ENCODE data around the gene LITAF.
A peak's percentile ranks its signal among the peaks of the same experiment; 100 is the strongest.

LITAF gene

DNA sequence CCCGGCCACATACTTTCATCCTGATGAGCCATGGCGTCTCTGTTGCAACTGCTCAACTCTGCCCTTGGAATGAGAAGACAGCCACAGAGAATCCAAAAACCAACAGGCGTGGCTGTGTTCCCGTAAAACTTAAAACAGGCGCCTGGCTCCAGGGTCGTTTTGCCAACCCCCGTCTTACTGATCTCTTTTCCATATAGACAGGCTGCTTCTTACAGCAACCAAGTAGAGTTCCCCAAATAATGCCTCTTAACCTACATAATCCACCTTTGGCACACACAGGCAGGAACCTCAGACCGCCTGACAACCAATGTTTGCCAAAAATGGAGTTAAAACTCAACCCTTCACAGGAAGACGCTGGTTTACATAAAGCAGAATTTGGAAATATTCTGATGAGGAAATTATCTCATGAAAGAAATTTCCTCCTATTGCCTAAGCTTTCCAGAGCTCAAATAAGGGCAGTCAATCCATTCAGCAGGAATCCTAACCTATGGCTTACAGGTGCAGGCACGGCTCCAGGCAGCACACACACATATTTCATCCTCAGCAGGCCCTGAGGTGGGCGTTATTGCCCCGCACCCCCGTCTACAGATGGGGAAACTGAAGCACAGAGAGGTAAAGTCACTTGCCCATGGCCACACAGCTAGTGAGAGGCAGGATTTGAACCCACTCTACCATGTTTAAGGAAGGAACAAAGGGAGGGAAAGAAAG, 35.8 kb downstream of the LITAF start:
- Histone ChIP-seq H3K4me3 (ENCODE audit: low read length in 2 of 2) (no peak overlapping the region), H3K27ac (ENCODE audit: low read length) (no peak overlapping the region), H3K27me3 (ENCODE audit: control insufficient read depth in 1 of 2, insufficient read depth in 2 of 2, low read length in 2 of 2) (no peaks in the 10 kb centered on the region), H3K4me1 (ENCODE audit: control insufficient read depth, insufficient read depth, low read length) (no peaks in the 10 kb centered on the region), H3K9me3 (ENCODE audit: control insufficient read depth in 2 of 2, low read length in 2 of 2) (peaks cover 0 to 2% of the 10 kb centered on the region in 2 donors), H3K9ac (ENCODE audit: low read length in 2 of 2) (no peak overlapping the region), H3K36me3 (ENCODE audit: control insufficient read depth in 2 of 2, insufficient read depth in 2 of 2, low read length in 2 of 2) (peaks cover 17 to 19% of the 10 kb centered on the region in 2 donors)

DNA sequence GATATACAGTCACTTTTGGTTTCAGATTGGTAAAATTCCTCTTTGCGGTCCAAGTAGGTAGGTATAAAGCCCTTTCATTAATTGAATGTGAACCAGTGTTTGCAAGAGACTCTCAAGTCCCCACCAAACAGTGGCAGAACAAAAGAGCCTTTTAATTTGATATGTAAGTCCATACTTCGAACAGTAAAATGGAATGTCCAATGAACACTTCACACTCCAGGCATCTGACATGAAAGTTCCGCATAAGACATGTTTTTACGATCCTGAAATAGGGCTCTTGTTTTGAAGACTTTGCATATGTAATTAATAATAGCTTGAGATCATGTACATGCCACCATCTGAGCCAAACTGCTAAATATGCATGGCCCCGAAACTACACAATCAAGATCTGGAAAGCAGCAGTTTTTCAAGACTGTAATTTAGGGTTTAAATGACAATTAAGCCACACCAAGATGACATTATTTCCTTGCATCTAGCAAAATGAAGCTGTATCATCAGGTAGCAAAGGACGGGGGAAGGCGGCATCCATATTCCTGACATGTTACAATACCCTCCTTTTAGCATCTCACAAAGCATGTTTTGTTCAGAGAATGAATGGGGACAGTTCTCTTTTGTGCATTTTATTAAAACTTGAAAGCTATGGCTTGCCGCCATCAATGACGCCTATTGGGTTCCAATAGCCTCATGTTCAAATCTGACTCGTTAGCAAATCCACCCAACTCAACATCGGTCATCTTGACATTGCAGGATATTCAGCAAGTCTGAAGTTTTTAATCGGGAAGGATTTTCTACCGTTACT, 39.4 kb downstream of the LITAF start:
- H3K9me3 ChIP-seq (ENCODE audit: control insufficient read depth in 2 of 2, low read length in 2 of 2): no peaks in the 10 kb centered on the region
- no peak overlapping the region for H3K9ac ChIP-seq (ENCODE audit: low read length in 2 of 2)
- H3K36me3 ChIP-seq (ENCODE audit: control insufficient read depth in 2 of 2, insufficient read depth in 2 of 2, low read length in 2 of 2): peaks cover 5 to 14% of the 10 kb centered on the region in 2 donors
- no peak overlapping the region for H3K4me3 ChIP-seq (ENCODE audit: low read length in 2 of 2)
- no peaks in the 10 kb centered on the region for H3K27me3 ChIP-seq (ENCODE audit: control insufficient read depth in 1 of 2, insufficient read depth in 2 of 2, low read length in 2 of 2)
- no peaks in the 10 kb centered on the region for H3K4me1 ChIP-seq (ENCODE audit: control insufficient read depth, insufficient read depth, low read length)
- H3K27ac ChIP-seq (ENCODE audit: low read length): peak overlapping the region; percentile 56

DNA sequence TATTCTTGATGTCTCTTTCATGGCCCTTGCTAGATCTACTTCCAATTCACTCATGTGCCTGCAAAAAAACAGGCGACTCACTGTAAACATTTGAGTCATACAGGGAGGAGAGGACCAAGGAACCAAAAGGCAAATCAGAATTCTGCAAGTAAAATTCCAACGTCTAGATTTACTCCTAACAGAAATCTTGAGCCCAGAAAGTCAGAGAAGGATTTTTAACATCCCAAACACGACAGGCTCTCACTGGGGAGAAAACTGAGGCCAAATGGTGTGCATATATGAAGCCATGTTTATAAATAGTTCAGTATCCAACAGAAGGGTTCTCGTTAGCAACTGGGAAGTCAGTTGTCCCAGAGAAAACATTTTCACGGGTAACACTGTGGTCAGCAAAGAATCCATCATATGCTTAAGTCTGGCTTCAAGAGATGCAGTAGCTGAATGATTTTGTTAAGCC, 40.1 kb downstream of the LITAF start:
- Histone ChIP-seq H3K27ac (ENCODE audit: low read length) (peak overlapping the region; percentile 56), H3K27me3 (ENCODE audit: control insufficient read depth in 1 of 2, insufficient read depth in 2 of 2, low read length in 2 of 2) (no peaks in the 10 kb centered on the region), H3K9me3 (ENCODE audit: control insufficient read depth in 2 of 2, low read length in 2 of 2) (no peaks in the 10 kb centered on the region), H3K4me1 (ENCODE audit: control insufficient read depth, insufficient read depth, low read length) (no peaks in the 10 kb centered on the region), H3K4me3 (ENCODE audit: low read length in 2 of 2) (no peak overlapping the region), H3K9ac (ENCODE audit: low read length in 2 of 2) (peak overlapping the region in 1 of 2 donors; percentile 37), H3K36me3 (ENCODE audit: control insufficient read depth in 2 of 2, insufficient read depth in 2 of 2, low read length in 2 of 2) (peaks cover 5 to 13% of the 10 kb centered on the region in 2 donors)

DNA sequence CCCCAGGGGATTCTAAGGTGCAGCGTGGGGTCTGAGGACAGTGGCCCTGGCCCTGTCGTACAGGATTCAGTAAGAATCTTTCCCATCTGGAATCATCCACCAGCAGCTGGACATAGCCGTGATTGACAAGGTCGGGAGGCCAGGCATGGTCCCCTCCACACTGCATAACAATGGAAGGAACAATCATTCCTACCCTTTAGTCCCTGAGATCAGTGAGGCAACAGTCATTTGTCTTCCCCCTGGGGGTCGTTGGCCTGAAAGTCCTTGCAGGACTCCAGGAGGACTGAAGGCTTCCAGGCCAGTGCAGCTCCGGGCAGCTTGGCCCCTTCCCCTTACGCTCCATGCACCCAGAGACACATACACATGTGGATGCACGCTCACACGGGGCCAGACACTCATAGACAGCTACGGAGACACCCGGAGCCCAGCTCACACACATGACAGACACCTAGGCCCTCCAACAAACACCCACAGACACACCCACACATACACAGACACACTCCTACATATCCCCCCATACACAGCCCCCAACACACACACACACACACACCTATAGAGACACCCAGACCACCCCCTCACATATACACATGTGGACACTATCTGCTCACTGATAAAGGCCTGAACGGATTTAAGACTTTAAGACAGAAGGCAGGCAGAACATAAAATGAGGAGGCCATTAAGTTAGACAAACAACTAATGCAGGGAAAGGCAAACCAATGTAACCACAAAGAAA, 42.9 kb downstream of the LITAF start:
- Histone ChIP-seq H3K4me3 (ENCODE audit: low read length in 2 of 2) (no peak overlapping the region), H3K27ac (ENCODE audit: low read length) (no peak overlapping the region), H3K27me3 (ENCODE audit: control insufficient read depth in 1 of 2, insufficient read depth in 2 of 2, low read length in 2 of 2) (no peaks in the 10 kb centered on the region), H3K36me3 (ENCODE audit: control insufficient read depth in 2 of 2, insufficient read depth in 2 of 2, low read length in 2 of 2) (peaks cover 0 to 2% of the 10 kb centered on the region in 2 donors), H3K4me1 (ENCODE audit: control insufficient read depth, insufficient read depth, low read length) (no peaks in the 10 kb centered on the region), H3K9ac (ENCODE audit: low read length in 2 of 2) (no peak overlapping the region), H3K9me3 (ENCODE audit: control insufficient read depth in 2 of 2, low read length in 2 of 2) (no peaks in the 10 kb centered on the region)

DNA sequence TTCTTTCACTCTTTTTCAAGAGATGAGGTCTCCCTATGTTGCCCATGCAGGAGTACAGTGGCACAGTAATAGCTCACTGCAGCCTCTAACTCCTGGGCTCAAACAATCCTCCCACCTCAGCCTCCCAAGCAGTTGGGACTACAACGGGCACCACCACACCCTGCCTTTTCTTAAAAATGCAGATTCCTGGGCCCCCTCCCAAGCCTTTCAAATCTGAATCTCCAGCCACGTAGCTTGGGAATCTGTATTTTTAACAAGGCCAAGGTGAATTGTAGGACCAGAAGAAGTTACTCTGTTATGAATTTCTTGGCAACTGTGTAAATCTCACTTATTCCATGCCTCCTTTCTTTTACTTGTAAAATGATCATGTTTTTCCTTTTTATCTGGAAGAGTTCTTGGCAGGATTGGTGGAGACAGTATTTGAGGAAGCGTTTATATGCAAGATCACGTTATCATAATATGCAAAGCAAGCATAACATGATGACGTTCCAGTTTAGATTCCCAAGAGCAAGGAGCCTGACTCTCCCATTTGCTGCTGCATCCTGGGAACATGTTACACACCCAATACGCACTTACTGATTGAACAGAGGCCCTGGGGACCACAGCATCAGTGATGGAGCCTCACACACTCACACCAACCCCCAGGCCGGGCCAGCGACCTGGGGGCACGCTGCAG, 44.5 kb downstream of the LITAF start:
- Histone ChIP-seq H3K27me3 (ENCODE audit: control insufficient read depth in 1 of 2, insufficient read depth in 2 of 2, low read length in 2 of 2) (no peaks in the 10 kb centered on the region), H3K36me3 (ENCODE audit: control insufficient read depth in 2 of 2, insufficient read depth in 2 of 2, low read length in 2 of 2) (no peaks in the 10 kb centered on the region), H3K9ac (ENCODE audit: low read length in 2 of 2) (no peak overlapping the region), H3K9me3 (ENCODE audit: control insufficient read depth in 2 of 2, low read length in 2 of 2) (no peaks in the 10 kb centered on the region), H3K4me1 (ENCODE audit: control insufficient read depth, insufficient read depth, low read length) (no peaks in the 10 kb centered on the region), H3K27ac (ENCODE audit: low read length) (no peak overlapping the region), H3K4me3 (ENCODE audit: low read length in 2 of 2) (no peak overlapping the region)

- Histone ChIP-seq H3K9ac (ENCODE audit: low read length in 2 of 2) (no peak overlapping the region), H3K27ac (ENCODE audit: low read length) (no peak overlapping the region)
These were observed 47.1 kb downstream of the LITAF start for GRCh38 chr16:11539641-11540050.

GRCh38 chr16:11538880-11539279, 47.8 kb downstream of the LITAF start:
- H3K36me3 ChIP-seq (ENCODE audit: control insufficient read depth in 2 of 2, insufficient read depth in 2 of 2, low read length in 2 of 2): no peaks in the 10 kb centered on the region
- no peaks in the 10 kb centered on the region for H3K4me1 ChIP-seq (ENCODE audit: control insufficient read depth, insufficient read depth, low read length)
- H3K9ac ChIP-seq (ENCODE audit: low read length in 2 of 2): no peak overlapping the region
- H3K27ac ChIP-seq (ENCODE audit: low read length): no peak overlapping the region
- no peaks in the 10 kb centered on the region for H3K9me3 ChIP-seq (ENCODE audit: control insufficient read depth in 2 of 2, low read length in 2 of 2)
- H3K4me3 ChIP-seq (ENCODE audit: low read length in 2 of 2): no peak overlapping the region
- no peaks in the 10 kb centered on the region for H3K27me3 ChIP-seq (ENCODE audit: control insufficient read depth in 1 of 2, insufficient read depth in 2 of 2, low read length in 2 of 2)

More at GRCh38 chr16:11539641-11540050, 47.1 kb downstream of the LITAF start:
- Histone ChIP-seq H3K36me3 (ENCODE audit: control insufficient read depth in 2 of 2, insufficient read depth in 2 of 2, low read length in 2 of 2) (no peaks in the 10 kb centered on the region), H3K4me1 (ENCODE audit: control insufficient read depth, insufficient read depth, low read length) (no peaks in the 10 kb centered on the region), H3K9me3 (ENCODE audit: control insufficient read depth in 2 of 2, low read length in 2 of 2) (no peaks in the 10 kb centered on the region), H3K4me3 (ENCODE audit: low read length in 2 of 2) (no peak overlapping the region), H3K27me3 (ENCODE audit: control insufficient read depth in 1 of 2, insufficient read depth in 2 of 2, low read length in 2 of 2) (no peaks in the 10 kb centered on the region)

DNA sequence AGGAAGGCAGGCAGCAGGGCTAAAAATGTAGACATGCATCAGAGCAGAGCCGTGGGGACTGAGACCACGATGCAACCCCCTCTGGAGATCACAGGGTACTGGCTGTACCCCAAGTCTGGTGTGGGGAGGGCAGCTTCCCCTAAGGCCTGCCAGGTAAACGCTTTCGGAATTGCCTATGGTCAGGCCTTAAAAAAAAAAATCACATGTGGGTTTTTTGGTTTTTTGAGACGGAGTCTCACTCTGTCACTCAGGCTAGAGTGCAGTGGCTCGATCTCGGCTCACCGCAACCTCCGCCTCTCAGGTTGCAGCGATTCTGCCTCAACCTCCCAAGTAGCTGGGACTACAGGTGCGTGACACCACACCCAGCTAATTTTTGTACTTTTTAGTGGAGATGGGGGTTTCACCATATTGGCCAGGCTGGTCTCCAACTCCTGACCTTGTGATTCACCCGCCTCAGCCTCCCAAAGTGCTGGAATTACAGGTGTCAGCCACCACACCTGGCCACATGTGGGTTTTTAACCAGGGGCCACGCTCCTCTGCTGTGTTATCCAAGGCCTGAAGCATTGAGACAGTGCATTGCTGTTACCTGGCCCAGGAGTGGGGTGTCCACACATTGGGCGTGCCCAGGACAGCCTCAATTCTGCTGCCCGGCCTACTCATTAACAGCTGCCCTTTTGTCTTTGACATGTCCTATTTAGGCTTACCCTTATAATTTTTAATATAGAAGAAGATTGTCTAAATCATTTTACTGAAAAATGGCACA, 50.4 kb downstream of the LITAF start:
- no peaks in the 10 kb centered on the region for H3K4me1 ChIP-seq (ENCODE audit: control insufficient read depth, insufficient read depth, low read length)
- no peak overlapping the region for H3K27ac ChIP-seq (ENCODE audit: low read length)
- H3K9ac ChIP-seq (ENCODE audit: low read length in 2 of 2): no peak overlapping the region
- H3K9me3 ChIP-seq (ENCODE audit: control insufficient read depth in 2 of 2, low read length in 2 of 2): no peaks in the 10 kb centered on the region
- no peak overlapping the region for H3K4me3 ChIP-seq (ENCODE audit: low read length in 2 of 2)
- H3K36me3 ChIP-seq (ENCODE audit: control insufficient read depth in 2 of 2, insufficient read depth in 2 of 2, low read length in 2 of 2): no peaks in the 10 kb centered on the region
- H3K27me3 ChIP-seq (ENCODE audit: control insufficient read depth in 1 of 2, insufficient read depth in 2 of 2, low read length in 2 of 2): no peaks in the 10 kb centered on the region

- no peaks in the 10 kb centered on the region for H3K9me3 ChIP-seq (ENCODE audit: control insufficient read depth in 2 of 2, low read length in 2 of 2)
- no peaks in the 10 kb centered on the region for H3K4me1 ChIP-seq (ENCODE audit: control insufficient read depth, insufficient read depth, low read length)
- H3K4me3 ChIP-seq (ENCODE audit: low read length in 2 of 2): no peak overlapping the region
- H3K9ac ChIP-seq (ENCODE audit: low read length in 2 of 2): no peak overlapping the region
- no peaks in the 10 kb centered on the region for H3K36me3 ChIP-seq (ENCODE audit: control insufficient read depth in 2 of 2, insufficient read depth in 2 of 2, low read length in 2 of 2)
- H3K27ac ChIP-seq (ENCODE audit: low read length): no peak overlapping the region
- no peaks in the 10 kb centered on the region for H3K27me3 ChIP-seq (ENCODE audit: control insufficient read depth in 1 of 2, insufficient read depth in 2 of 2, low read length in 2 of 2)
These were observed 51.2 kb downstream of the LITAF start for GRCh38 chr16:11535494-11535893.

GRCh38 chr16:11534262-11534661, 52.5 kb downstream of the LITAF start:
- Histone ChIP-seq H3K27me3 (ENCODE audit: control insufficient read depth in 1 of 2, insufficient read depth in 2 of 2, low read length in 2 of 2) (no peaks in the 10 kb centered on the region), H3K9me3 (ENCODE audit: control insufficient read depth in 2 of 2, low read length in 2 of 2) (no peaks in the 10 kb centered on the region), H3K27ac (ENCODE audit: low read length) (no peak overlapping the region), H3K4me1 (ENCODE audit: control insufficient read depth, insufficient read depth, low read length) (no peaks in the 10 kb centered on the region), H3K36me3 (ENCODE audit: control insufficient read depth in 2 of 2, insufficient read depth in 2 of 2, low read length in 2 of 2) (no peaks in the 10 kb centered on the region), H3K9ac (ENCODE audit: low read length in 2 of 2) (no peak overlapping the region), H3K4me3 (ENCODE audit: low read length in 2 of 2) (no peak overlapping the region)

Measured in stomach smooth muscle (tissue), 2 donors.